ENCODE data around the gene TIFAB. TPM values are rescaled to one million over a fixed set of nuclear protein-coding genes. Genes with fewer than 3 reads are reported as not detected.

TIFAB gene
- total and polyA plus RNA-seq, 8 donors, result 0.08 TPM; not detected in 7

DNA sequence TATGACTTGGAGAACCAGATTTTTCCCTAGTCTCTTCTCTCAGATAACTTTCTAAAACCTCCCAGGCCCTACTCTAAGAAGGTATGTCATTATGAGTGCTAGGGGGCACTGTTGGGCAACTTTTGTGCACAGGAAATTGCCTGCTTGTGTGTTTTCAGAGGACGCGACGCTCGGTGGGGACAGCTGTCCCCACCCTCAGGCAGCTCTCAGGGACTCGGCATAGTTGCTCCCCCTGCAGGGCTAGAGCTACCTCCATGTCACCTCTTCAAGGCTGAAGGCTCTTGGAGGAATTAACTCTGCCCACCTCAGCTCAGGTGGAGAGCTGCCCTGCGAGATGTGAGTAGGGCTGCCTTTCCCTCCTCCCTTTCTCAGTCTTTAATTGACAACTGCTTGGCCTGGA is 10.2 kb upstream of the TIFAB start:
- TF ChIP-seq POLR2A (IDR thresholded peaks at IDR 0.05) (no peak), EP300 (IDR thresholded peaks at IDR 0.05) (no peak)
- TF ChIP-seq, protein P1, sequence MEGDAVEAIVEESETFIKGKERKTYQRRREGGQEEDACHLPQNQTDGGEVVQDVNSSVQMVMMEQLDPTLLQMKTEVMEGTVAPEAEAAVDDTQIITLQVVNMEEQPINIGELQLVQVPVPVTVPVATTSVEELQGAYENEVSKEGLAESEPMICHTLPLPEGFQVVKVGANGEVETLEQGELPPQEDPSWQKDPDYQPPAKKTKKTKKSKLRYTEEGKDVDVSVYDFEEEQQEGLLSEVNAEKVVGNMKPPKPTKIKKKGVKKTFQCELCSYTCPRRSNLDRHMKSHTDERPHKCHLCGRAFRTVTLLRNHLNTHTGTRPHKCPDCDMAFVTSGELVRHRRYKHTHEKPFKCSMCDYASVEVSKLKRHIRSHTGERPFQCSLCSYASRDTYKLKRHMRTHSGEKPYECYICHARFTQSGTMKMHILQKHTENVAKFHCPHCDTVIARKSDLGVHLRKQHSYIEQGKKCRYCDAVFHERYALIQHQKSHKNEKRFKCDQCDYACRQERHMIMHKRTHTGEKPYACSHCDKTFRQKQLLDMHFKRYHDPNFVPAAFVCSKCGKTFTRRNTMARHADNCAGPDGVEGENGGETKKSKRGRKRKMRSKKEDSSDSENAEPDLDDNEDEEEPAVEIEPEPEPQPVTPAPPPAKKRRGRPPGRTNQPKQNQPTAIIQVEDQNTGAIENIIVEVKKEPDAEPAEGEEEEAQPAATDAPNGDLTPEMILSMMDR (IDR thresholded peaks at IDR 0.05), result peak in 2 of 7 experiments; percentile 18 to 30
- Histone ChIP-seq H3K27ac (no peak overlapping the region), H3K27me3 (peaks cover 0 to 44% (median 21%) of the 10 kb centered on the region in 3 donors), H3K9me3 (no peaks in the 10 kb centered on the region), H3K4me1 (peaks cover 13 to 30% (median 27%) of the 10 kb centered on the region in 4 donors), H3K36me3 (no peaks in the 10 kb centered on the region), H3K4me3 (no peak overlapping the region)
- intact Hi-C loops (cut with DNase I; ENCODE audit: low total_unique reads), result loop anchor here (5.0 kb wide), 1 partner anchor 90 kb away; no protein-coding TSS in a partner anchor
- peak; percentile 52 to 81 for DNase-seq
- WGBS, 5 donors, result 10 to 35% (median 12%) methylated on average over 2 to 6 of the region's 6 CpGs

- Histone ChIP-seq H3K36me3 (no peaks in the 10 kb centered on the region), H3K4me1 (peaks cover 13 to 29% (median 25%) of the 10 kb centered on the region in 4 donors), H3K27ac (no peak overlapping the region), H3K27me3 (peaks cover 0 to 37% (median 14%) of the 10 kb centered on the region in 3 donors), H3K9me3 (no peaks in the 10 kb centered on the region), H3K4me3 (no peak overlapping the region)
- intact Hi-C loops (cut with DNase I; ENCODE audit: low total_unique reads), result loop anchor here (5.0 kb wide), 1 partner anchor 91 kb away; no protein-coding TSS in a partner anchor
- TF ChIP-seq POLR2A (IDR thresholded peaks at IDR 0.05), result no peak
- no peak for TF ChIP-seq POLR2AphosphoS5 (IDR thresholded peaks at IDR 0.05)
- no peak for TF ChIP-seq EP300 (IDR thresholded peaks at IDR 0.05)
- TF ChIP-seq, protein P1 (IDR thresholded peaks at IDR 0.05), result no peak
- 87 to 90% (median 88%) methylated on average over 7 of the region's 7 CpGs for WGBS, 5 donors
- no peak for DNase-seq
Measured at GRCh38 chr5:135461481-135462151, 9.5 kb upstream of the TIFAB start.

GRCh38 chr5:135460246-135461033 is 8.3 kb upstream of the TIFAB start:
- no peaks in the 10 kb centered on the region for H3K36me3 ChIP-seq
- TF ChIP-seq, protein P1 (IDR thresholded peaks at IDR 0.05), result no peak
- TF ChIP-seq EP300 (IDR thresholded peaks at IDR 0.05), result no peak
- TF ChIP-seq POLR2AphosphoS5 (IDR thresholded peaks at IDR 0.05), result no peak
- no peak for TF ChIP-seq POLR2A (IDR thresholded peaks at IDR 0.05)
- peaks cover 8 to 20% (median 17%) of the 10 kb centered on the region in 4 donors for H3K4me1 ChIP-seq
- H3K27me3 ChIP-seq, result peaks cover 0 to 28% (median 4%) of the 10 kb centered on the region in 3 donors
- H3K4me3 ChIP-seq, result no peak overlapping the region
- DNase-seq, result no peak
- H3K9me3 ChIP-seq, result no peaks in the 10 kb centered on the region
- intact Hi-C loops (cut with DNase I; ENCODE audit: low total_unique reads), result loop anchor here (5.0 kb wide), 1 partner anchor 92 kb away; no protein-coding TSS in a partner anchor
- no peak overlapping the region for H3K27ac ChIP-seq
- 82 to 85% (median 84%) methylated on average over 11 of the region's 11 CpGs for WGBS, 5 donors

GRCh38 chr5:135458921-135459331 is 6.8 kb upstream of the TIFAB start:
- H3K4me3 ChIP-seq, result no peak overlapping the region
- 8 to 18% (median 17%) methylated on average over 5 of the region's 5 CpGs for WGBS, 5 donors
- intact Hi-C loops (cut with DNase I; ENCODE audit: low total_unique reads), result no loop called here

More at GRCh38 chr5:135458921-135459331, 6.8 kb upstream of the TIFAB start:
- Histone ChIP-seq H3K36me3 (no peaks in the 10 kb centered on the region), H3K27me3 (peaks cover 0 to 17% (median 0%) of the 10 kb centered on the region in 3 donors), H3K27ac (peak overlapping the region in 3 of 5 donors; percentile 13 to 42 (median 35)), H3K4me1 (peaks cover 8 to 20% (median 17%) of the 10 kb centered on the region in 4 donors), H3K9me3 (no peaks in the 10 kb centered on the region)
- TF ChIP-seq POLR2AphosphoS5 (IDR thresholded peaks at IDR 0.05) (peak in 2 of 3 donors; percentile 43 to 69), POLR2A (IDR thresholded peaks at IDR 0.05) (no peak), EP300 (IDR thresholded peaks at IDR 0.05) (no peak)
- TF ChIP-seq, protein P1 (IDR thresholded peaks at IDR 0.05), result no peak
- peak; percentile 86 to 93 for DNase-seq

Data from stomach (tissue), 9 donors.